ENCODE data around the gene PCBD2.
A peak's percentile ranks its signal among the peaks of the same experiment; 100 is the strongest.

PCBD2 gene

DNA sequence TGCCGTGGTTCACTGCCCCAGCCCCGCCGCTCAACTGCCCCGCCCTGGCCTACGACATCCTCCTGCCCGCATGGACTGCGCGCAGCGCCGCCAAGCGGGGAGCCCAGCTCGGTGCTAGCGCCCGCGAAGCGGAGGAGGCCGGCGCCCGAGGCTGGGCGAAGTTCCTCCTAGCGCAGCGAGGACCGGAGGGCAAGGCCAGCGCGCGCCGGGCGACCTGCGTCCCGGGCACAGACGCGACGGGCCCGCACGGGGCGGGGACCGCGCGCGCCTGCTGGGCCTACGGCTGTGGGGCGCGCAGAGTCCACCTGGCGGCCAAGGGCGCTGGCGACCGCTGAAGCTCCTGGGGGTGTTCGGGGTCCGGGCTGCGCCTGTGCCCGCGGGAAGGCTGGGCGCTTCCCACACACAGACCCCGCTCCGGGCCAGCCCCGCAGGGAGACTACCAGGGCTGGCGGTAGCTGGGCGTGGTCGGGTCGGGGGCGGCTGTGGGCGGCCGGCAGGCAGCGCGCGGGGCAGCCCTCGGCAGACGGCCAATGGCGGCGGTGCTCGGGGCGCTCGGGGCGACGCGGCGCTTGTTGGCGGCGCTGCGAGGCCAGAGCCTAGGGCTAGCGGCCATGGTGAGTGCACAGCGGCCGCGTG lies at the start of gene PCBD2:
TSS of gene PCBD2 (plus strand) at position 522 of the 636 bp plus-strand sequence. CDS start at position 531, 9 bp downstream.
- TF ChIP-seq, protein P1, sequence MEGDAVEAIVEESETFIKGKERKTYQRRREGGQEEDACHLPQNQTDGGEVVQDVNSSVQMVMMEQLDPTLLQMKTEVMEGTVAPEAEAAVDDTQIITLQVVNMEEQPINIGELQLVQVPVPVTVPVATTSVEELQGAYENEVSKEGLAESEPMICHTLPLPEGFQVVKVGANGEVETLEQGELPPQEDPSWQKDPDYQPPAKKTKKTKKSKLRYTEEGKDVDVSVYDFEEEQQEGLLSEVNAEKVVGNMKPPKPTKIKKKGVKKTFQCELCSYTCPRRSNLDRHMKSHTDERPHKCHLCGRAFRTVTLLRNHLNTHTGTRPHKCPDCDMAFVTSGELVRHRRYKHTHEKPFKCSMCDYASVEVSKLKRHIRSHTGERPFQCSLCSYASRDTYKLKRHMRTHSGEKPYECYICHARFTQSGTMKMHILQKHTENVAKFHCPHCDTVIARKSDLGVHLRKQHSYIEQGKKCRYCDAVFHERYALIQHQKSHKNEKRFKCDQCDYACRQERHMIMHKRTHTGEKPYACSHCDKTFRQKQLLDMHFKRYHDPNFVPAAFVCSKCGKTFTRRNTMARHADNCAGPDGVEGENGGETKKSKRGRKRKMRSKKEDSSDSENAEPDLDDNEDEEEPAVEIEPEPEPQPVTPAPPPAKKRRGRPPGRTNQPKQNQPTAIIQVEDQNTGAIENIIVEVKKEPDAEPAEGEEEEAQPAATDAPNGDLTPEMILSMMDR (IDR thresholded peaks at IDR 0.05) = peak; percentile 94

DNA sequence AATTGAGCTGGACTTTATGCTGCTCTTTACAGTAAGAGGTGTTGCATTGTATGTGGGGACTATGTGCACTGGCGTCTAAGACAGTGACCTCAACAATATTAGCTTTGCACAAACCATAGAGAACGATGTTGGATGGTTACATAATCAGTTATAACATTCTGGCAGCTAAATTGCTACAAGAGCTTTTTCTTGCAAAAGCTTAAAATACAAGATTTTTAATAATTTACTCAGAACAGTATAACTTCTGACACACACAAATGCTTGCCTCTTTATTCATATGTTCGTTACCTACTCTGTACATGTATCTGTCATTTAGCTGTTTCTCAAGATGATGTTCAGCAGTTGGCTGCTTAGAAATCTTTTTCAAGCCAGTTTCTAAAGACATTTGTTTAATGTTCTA lies 47.5 kb upstream of the PCBD2 start:
- TF ChIP-seq, protein P1 (IDR thresholded peaks at IDR 0.05) = no peak

DNA sequence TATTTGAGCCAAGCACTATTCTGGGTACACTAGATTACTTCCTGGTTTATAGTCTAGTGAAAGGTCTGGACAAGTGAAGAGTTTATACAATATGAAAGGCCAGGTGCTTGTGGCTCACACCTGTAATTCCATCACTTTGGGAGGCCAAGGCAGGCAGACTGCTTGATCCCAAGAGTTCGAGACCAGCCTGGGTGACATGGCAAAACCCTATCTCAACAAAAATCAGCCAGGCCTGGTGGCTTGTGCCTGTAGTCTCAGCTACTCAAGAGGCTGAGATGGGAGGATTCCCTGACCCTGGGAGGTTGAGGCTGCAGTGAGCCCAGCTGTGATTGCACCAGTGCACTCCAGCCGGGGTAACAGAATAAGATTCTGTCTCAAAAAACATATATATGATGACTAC lies 40.2 kb upstream of the PCBD2 start:
- TF ChIP-seq, protein P1 (IDR thresholded peaks at IDR 0.05) = no peak

DNA sequence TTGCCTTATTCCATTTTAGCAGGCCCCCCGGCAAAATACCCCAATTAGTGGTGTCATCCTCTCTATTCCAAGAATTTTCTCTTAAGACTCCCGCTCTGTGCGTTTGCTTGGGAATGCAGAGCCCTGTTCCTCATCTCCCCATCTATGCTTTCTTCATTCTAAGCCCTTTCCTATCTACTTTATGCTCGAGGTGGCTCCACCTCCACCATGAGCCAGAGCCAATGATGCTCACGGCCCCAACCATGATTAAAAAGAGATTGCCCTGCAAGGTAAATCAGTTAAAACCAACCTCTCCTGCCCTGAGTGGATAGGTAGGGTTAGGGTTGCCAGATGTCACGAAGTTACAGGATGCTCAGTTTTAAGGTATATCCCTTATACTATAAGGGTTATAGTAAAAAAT lies 31.4 kb upstream of the PCBD2 start:
- TF ChIP-seq, protein P1 (IDR thresholded peaks at IDR 0.05) = no peak

DNA sequence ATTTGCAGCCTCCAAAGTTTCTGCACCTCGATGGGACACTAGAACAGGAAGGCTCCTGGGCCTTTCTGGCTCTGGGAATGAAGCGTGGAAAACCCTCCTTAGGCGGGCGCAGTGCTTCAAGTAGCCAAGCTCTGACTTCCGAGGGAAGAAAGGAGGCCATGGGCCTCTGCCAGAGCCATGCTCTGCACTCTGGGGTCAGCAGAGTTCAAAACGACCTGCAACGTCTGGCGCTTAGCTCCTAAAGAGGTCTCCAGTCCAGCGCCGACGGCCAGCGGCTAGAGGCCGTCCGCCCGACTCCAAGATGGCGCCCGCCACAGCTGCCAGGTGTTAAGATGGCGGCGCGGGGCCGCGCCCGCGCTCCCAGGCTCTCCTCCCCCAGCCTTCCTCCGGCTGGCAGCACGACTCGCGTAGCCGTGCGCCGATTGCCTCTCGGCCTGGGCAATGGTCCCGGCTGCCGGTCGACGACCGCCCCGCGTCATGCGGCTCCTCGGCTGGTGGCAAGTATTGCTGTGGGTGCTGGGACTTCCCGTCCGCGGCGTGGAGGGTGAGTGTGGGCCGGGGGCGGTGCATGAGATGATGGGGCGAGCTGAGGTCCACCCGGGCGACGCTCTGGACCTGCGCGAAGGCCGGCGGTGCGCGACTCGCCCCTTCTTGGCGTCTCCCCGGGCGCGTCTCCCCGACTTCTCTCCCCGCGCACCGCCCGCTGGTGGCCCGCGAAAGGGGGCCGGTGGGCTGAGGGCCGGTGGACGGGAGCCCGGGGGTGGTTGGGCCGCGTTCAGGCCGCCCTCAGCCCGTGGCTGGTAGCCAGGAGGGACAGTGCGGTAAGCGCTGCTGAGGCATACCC lies 30.7 kb upstream of the PCBD2 start, which contains the start of gene TXNDC15:
TSS of gene TXNDC15 (plus strand) at position 385 of the 844 bp plus-strand sequence. CDS start at position 442, 57 bp downstream.
- TF ChIP-seq, protein P1 (IDR thresholded peaks at IDR 0.05) = no peak

DNA sequence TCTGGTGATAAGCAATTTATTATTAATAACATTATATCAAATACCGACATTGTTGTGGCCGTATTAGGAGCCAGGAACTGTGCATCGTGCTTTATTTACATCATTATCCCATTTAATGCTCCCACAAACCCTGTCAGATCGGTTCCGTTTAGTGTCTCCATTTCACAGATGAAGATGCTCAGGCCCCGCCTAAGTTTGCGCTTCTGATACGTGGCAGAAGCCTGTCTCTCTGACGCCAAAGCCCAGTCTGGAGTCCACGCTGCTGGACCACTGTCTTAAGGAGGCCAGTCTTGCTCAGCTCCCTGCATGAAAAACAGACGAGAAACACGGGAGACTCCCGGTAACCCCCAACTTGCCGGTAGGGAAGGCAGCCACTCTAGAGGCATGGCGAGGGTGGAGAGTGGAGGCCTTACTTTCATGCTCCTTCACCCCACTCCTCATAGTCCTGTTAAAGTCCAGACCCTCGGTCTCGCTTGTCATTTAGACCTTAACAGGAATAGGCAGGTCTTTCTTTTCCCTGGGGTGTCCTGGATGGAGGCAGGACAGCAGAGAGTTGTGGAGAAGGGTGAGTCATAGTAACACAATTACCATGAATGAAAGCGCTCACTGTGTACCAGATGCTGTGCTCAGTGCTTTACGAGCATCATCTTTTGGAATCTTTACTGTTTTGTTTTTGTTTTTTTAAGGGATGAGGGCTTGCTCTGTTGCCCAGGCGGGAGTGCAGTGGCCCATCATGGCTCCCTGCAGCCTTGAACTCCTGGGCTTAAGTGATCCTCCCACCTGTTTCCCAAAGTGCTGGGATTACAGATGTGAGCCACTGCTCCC lies 29.9 kb upstream of the PCBD2 start:
- TF ChIP-seq, protein P1 (IDR thresholded peaks at IDR 0.05) = no peak

DNA sequence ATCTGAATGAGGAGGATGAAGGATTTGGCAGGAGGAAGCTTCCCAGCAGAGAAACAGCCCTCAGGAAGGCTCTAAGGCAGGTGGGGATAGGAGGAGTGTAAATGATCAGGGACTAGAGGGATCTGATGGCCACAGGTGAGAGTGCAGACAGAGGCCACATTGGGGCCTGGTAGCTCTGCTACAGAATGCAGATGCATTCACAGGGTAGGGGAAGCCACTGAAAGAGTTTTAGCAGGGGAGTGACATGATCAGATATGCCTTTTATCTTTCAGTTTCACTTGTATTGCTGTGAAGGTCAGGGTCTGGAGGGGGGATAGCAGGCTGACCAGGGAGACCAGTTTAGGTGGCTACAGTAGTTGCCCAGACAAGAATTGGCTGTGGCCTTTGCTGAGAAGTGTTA lies 27.8 kb upstream of the PCBD2 start:
- TF ChIP-seq, protein P1 (IDR thresholded peaks at IDR 0.05) = no peak
